Fibroblast of mammary gland (primary cell): ENCODE measurements around the gene SH3RF3.
"Not testable (repeated sequence)": the region's sequence is repeated elsewhere in the genome, so short reads cannot be mapped to it uniquely, and the experiment has no call there.

Source experiments
- DNase-seq: peaks from one replicate; pipeline ENCODE4 v3.0.0-alpha.2; 2010; ENCODE audit warnings: low read depth
- H3K4me3 ChIP-seq: 2 replicates; pipeline ENCODE4 v1.5.1; 2011; ENCODE audit warnings: low read depth, mild to moderate bottlenecking, low read length, moderate library complexity; ENCODE audit not compliant: control insufficient read depth
- CTCF ChIP-seq: conservative IDR thresholded peaks from 2 replicates; pipeline ENCODE4 v1.5.1; 2011; ENCODE audit warnings: low read depth, low read length, inconsistent platforms; ENCODE audit not compliant: control insufficient read depth, insufficient read depth

The SH3RF3 gene

GRCh38 chr2:109154226-109154625 is 25.2 kb downstream of the SH3RF3 start:
- H3K4me3 ChIP-seq = no peak overlapping the region
- DNase-seq = no peak
- TF ChIP-seq CTCF = no peak

GRCh38 chr2:109155553-109156451 is 26.8 kb downstream of the SH3RF3 start:
- no peak for TF ChIP-seq CTCF
- DNase-seq = peak; percentile 74
- H3K4me3 ChIP-seq = no peak overlapping the region

DNA sequence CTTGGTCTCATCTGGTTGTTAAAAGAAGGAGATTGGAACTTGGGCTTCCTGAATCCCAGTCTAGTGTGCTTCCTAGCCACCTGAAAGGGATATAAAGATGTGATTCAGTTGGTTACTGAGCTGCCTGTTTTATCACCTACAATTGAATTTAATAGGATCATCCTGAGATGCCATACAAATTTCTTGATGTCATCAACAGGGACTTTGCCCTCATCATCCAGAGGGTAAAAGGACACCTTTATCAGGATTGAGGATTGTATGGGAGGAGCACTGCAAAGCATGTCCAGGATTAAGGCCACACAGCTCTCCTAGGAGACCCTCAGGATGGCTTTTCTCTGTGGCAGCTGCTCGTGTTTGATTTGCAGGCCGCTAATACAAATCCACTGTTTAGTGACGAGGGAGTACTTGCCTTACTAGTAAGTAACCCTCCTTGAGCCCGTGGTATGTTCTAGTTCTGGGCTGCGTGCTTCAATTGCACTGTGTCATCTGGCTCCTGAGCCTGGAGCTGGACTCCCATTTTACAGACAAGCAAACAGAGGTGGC is 28.6 kb downstream of the SH3RF3 start:
- DNase-seq = no peak
- TF ChIP-seq CTCF = no peak
- no peak overlapping the region for H3K4me3 ChIP-seq

DNA sequence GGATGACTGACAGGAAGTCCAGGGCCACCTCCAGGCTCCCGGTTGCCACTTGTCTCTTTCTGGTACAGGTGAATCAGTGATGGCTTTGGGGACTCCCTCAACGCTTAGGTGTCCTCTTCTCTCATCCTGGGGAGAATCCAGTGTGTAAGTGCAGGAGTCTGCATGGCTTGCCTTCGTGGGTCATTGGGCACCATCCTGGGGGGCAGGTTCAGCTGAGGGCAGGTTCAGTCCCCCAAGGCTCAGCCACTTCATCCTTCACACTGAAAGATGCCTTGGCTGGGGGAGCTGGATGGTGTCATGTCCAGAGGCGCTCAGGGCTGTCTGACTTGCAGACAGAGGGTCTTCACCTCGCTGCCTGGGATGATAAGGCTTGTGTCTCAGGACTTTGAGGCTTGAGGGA is 29.2 kb downstream of the SH3RF3 start:
- TF ChIP-seq CTCF = no peak
- no peak for DNase-seq
- no peak overlapping the region for H3K4me3 ChIP-seq

GRCh38 chr2:109159096-109159495 is 30.1 kb downstream of the SH3RF3 start:
- no peak overlapping the region for H3K4me3 ChIP-seq
- no peak for TF ChIP-seq CTCF
- no peak for DNase-seq

DNA sequence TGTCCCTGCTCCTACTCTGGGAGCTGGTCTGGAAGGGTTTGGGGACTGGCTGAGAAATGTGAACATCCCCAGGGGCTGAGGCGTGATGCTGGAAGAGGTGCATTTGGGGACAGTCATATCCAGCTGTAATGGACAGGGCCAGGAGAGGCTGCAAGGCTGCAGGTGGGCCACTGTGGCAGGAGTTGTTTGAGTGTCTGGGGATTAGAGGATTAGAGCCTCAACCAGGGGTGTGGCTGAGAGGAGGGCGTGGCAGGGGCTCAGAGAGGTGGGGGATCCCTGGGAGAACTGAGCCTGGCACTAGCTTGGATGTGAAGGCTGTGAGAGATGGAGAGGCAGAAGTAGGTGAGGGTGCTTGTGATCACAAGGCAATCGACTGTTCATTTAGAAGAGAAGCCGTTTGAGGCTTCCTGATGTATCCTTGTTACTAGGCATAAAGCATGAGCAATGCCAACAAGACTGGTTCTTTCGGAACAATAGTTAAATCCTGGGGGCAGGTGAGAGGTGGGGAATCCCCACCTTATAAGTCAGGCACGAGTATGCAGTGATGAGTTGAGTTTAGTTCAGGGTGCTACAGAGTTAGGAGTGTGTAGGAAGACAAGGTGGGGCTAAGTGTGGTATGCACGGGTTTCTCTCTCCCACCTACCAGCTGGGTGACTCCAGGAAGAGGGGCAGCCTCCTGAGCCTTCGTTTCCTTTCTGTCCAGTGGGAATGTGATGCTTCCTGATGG is 31.9 kb downstream of the SH3RF3 start:
- no peak for TF ChIP-seq CTCF
- no peak overlapping the region for H3K4me3 ChIP-seq
- no peak for DNase-seq

DNA sequence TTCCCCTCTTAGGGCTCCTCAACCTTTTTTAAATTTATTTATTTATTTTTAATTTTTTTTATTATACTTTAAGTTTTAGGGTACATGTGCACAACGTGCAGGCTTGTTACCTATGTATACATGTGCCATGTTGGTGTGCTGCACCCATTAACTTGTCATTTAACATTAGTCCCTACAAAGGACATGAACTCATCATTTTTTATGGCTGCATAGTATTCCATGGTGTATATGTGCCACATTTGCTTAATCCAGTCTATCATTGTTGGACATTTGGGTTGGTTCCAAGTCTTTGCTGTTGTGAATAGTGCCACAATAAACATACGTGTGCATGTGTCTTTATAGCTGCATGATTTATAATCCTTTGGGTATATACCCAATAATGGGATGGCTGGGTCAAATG is 33.4 kb downstream of the SH3RF3 start:
- not testable (repeated sequence) for H3K4me3 ChIP-seq, DNase-seq
